Measurements from ENCODE around the gene GLI1.
"Not testable (repeated sequence)": the region's sequence is repeated elsewhere in the genome, so short reads cannot be mapped to it uniquely, and the experiment has no call there.

GLI1 gene
- 0.18 to 1.1 (median 0.44) reads per million in 4 experiments for total RNA-seq

- no peak for DNase-seq
These were observed at the start of gene GLI1 for GRCh38 chr12:57459750-57460467. TSS of gene GLI1 (plus strand) at chr12:57459785. CDS start at chr12:57463692, 3,907 bp downstream.

DNA sequence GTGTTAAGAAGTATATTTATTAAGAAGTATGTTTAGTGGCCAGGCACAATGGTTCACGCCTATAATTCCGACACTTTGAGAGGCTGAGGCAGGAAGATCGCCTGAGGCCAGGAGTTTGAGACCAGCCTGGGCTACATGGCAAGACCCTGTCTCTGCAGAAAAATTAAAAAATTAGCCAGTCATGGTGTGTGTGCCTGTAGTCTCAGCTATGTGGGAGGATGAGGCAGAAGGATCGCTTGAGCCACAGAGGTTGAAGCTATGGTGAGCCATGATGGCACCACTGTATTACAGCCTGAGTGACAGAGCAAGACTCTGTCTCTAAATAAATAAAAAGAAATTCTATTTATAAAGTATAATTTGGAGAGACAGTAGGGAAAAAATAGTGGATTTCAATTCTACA, 49.1 kb upstream of the GLI1 start:
- no peak for DNase-seq

GRCh38 chr12:57414160-57414559, 45.4 kb upstream of the GLI1 start:
- not testable (repeated sequence) for DNase-seq

DNA sequence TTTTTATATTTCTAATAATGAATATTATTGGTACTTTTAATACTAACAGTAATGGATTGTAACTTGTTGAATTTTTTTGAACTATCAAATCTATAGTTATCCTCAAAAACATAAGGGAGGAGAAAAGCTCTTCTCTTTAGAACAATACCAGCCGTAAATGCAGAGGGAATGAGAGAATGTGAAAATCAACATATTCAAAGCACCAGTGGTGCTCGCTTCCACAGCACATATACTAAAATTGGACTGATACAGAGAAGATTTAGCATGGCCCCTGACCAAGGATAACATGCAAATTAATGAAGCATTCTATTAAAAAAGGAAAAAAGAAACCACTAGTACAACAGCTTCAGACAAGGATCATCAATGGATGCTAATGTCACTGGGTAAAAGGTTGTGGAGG, 44.5 kb upstream of the GLI1 start:
- DNase-seq: no peak

DNA sequence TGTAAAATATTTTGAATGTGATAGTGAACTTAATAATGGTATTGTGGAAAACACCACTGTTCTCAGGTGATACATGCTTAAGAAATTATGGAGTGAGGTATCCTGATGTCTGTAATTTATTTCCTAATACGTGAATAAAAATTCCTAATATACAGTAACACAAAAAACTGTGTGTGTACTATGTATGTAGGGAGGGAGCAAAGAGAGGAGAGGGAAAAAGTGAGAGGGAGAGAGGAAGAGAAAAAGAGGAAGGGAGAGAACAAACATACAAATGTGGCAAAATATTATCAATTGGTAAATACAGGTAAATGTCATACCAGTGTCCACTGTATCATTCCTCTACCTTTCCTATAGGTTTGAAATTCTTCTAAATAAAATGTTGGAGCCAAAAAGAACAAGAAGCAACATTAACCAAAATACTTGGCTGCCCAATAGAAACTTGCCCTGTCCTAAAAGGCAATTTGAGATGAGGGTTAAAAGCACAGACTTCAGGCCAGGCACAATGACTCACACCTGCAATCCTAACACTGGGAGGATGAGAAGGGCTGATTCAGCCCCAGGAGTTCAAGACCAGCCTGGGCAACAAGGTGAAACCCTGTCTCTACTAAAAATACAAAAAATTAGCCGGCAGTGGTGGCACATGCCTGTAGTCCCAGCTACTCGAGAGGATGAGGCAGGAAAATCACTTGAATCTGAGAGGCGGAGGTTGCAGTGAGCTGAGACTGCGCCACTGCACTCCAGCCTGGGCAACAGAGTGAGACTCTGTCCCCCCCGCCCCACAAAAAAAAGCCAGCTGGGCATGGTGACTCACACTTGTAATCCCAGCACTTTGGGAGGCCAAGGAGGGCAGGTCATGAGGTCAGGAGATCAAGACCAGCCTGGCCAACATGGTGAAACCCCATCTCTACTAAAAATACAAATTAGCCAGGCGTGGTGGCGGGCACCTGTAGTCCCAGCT, 43.3 kb upstream of the GLI1 start:
- no peak for DNase-seq

DNA sequence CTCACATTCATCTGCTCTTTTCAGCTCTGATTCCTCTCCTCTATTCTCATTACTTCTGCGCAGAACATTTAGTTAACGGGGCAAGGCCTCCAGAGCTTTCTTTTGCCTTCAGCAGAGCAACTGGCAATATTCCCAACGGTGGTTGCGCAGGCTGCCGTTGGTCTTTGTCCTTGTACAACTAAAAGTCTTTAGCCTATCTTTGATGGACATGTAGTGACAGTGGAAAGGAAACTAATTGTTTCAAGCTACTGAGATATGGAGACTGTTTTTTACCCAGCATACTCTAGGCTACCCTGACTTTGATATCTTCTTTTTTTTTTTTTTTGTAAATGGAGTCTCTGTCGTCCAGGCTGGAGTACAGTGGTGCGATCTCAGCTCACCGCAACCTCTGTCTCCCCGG, 41.3 kb upstream of the GLI1 start:
- no peak for DNase-seq

DNA sequence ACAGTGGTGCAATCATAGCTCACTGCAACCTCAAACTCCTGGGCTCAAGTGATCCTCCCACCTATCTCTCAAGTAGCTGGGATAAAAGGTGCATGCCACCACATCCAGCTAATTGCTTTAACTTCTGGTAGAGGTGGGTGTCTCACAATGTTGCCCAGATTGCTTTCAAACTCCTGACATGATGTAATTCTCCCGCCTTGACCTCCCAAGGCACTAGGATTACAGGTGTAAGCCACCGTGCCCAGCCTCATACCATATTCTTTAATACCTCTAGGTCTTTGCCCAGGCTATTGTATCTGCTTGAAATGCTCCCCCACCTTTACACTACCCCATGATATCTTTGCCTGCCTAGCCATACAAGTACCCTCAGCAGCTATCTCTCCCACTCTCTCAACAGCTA, 40.1 kb upstream of the GLI1 start:
- no peak for DNase-seq

- DNase-seq: no peak
These were observed 39.1 kb upstream of the GLI1 start for GRCh38 chr12:57420482-57420881.

- DNase-seq: not testable (repeated sequence)
These were observed 32.6 kb upstream of the GLI1 start for GRCh38 chr12:57426948-57427347.

- DNase-seq: no peak
These were observed 30.6 kb upstream of the GLI1 start for GRCh38 chr12:57428965-57429364.

DNA sequence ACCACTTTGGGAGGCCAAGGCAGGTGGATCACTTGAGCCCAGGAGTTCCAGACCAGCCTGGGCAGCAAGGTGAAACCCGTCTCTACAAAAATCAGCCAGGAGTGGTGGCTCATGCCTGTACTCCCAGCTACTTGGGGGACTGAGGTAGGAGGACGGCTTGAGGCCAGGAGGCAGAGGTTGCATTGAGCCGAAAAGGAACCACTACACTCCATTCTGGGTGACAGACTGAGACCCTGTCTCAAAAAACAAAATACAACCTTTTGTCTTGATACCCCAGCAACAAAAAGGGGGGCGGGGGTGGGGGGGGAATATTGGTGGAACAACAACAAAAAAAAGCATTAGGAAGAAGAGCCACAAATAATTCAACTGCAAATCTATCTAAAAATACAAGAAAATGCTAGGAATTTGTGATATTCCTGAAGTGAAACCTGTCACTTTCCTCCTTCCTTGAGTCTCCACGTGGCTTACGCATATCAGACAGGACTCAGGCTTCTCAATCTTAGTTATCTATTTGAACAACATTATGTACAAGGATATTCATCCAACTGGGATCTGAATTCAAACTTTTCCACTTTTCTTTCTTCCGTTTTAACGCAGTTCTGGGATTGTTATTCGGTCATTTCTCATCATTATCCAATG, 30.0 kb upstream of the GLI1 start:
- DNase-seq: no peak

- no peak for DNase-seq
These were observed 29.3 kb upstream of the GLI1 start for GRCh38 chr12:57430112-57430930.

DNA sequence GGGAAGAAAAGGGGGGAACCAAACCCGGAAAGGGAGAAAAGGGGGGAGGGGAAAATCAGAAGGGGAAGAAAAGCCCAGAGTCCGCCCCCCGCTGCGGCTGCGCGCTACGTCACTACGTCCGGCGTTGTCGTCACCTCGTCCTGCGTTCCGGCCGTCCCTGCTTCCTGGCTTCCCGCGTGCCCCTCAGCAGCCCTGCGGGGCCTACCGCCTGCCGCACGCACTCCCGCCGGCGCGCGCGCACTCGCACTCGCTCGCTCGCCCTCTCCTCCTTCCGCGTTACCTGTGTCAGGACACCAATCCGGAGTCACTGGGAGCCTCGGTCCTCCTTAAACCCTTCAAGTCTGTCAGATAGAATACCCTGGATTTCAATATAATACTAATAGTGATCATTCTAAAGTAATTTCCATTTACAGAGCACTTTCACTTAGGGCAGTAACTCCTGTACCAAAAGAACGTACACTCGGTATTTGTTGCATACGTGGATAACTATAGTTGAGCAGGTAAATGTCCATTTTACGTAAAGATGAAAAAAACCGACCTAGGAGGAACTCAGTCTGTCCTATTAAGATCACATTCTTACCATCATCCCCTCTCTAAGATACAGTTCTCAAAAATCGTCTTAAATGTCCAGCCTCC, 28.5 kb upstream of the GLI1 start, which contains the start of gene R3HDM2:
Gene R3HDM2 (minus strand): TSS at position 113 of the 636 bp plus-strand sequence. CDS start 120,615 bp downstream, outside the sequence.
- DNase-seq: peak; percentile 88

- no peak for DNase-seq
These were observed 27.9 kb upstream of the GLI1 start for GRCh38 chr12:57431654-57432188.

- no peak for DNase-seq
These were observed 26.2 kb upstream of the GLI1 start for GRCh38 chr12:57433370-57433769.

GRCh38 chr12:57434517-57435223, 24.9 kb upstream of the GLI1 start, which contains the start of gene INHBC:
TSS of gene INHBC (plus strand) at chr12:57434784. CDS start at chr12:57434887, 103 bp downstream.
- no peak for DNase-seq

- DNase-seq: no peak
These were observed 24.3 kb upstream of the GLI1 start for GRCh38 chr12:57435293-57435692.

- DNase-seq: no peak
These were observed 21.2 kb upstream of the GLI1 start for GRCh38 chr12:57438400-57438799.

- no peak for DNase-seq
These were observed 19.8 kb upstream of the GLI1 start for GRCh38 chr12:57439762-57440266.

DNA sequence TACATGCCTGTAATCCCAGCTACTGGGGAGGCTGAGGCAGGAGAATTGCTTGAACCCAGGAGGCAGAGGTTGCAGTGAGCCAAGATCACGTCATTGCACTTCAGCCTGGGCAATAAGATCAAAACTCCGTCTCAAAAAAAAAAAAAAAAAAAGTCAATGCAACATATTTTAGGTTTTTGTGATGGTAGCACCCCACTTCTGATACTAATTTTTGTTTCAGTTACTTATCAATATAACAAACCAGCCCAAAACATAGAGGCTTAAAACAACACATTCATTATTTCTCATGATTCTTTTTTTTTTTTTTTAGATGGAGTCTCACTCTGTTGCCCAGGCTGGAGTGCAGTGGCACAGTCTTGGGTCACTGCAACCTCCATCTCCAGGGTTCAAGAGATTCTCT, 18.2 kb upstream of the GLI1 start:
- not testable (repeated sequence) for DNase-seq
